Measurements from ENCODE around the gene KRT8.
A peak's percentile ranks its signal among the peaks of the same experiment; 100 is the strongest.

Gene KRT8

GRCh38 chr12:52925717-52926595 is 21.1 kb upstream of the KRT8 start:
- no peak for DNase-seq

DNA sequence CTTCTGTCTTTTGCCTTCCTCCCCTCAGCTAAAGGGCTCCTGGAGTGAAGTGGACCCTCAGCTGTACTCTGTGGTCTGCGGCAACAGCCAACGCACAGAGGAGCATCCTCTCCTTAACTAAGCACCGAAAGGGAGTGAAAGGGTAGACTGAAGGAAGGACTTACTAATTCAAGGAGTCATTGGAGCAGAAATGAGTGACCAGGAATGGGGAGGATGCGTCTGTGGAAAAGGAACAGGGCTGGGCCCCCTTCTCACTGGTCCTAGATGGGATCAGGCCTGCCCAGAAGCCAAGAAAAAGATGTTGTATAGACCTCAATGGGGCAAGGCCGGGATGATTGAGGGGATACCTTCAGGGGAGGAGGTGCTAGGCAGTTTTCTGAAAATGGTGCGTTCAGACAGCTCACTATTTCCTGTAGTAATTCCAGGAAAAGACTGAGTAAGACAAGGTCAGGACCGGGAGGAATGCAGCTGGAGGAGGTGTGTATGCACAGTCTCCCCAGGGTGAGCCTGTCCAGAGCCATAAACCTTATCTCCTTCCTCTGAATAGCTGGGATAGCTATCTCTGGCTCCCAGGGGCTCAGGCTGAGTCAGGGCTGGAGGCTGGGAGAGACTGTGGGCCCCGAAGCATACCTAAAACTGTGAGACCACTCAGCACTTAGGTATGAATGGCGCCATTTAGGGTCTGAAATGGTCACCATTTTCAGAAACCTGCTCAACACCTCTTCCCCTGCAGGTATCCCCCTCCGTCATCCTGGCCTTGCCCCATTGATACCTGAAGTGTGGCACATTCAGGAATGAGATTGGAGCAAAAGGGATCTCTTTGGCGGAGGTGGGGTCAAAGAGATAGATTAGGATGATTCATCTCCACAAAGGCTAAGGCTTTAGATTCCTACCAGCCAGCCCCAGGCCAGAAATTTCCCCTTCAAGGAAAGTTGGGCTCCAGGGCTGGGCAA is 20.2 kb upstream of the KRT8 start:
- DNase-seq, result no peak

GRCh38 chr12:52921488-52922165 is 16.8 kb upstream of the KRT8 start:
- DNase-seq, result no peak

DNA sequence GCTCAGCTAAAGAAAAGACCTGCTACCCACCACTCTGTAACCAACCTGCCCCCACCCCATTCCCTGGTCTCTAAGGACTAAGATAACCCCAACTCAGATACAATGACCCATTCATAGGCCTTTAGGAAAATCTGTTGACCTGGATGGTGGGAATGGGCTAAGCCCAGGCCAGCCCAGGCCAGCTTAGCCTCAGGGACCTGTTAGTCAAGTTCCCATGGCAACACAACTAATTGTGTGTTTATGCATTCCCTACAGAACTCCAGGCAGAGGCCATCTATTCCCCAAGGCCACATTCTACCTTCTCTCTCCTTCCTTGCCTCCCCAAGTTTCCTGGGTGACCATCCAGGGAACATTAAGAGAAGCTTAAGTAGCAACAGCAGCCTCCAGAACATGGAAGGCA is 16.1 kb upstream of the KRT8 start:
- no peak for DNase-seq

- no peak for DNase-seq
Measured at GRCh38 chr12:52918784-52919183, 13.9 kb upstream of the KRT8 start.

GRCh38 chr12:52918351-52918750 is 13.5 kb upstream of the KRT8 start:
- no peak for DNase-seq

- no peak for DNase-seq
Measured at GRCh38 chr12:52917800-52918199, 12.9 kb upstream of the KRT8 start.

GRCh38 chr12:52916216-52916615 is 11.3 kb upstream of the KRT8 start:
- DNase-seq, result no peak

DNA sequence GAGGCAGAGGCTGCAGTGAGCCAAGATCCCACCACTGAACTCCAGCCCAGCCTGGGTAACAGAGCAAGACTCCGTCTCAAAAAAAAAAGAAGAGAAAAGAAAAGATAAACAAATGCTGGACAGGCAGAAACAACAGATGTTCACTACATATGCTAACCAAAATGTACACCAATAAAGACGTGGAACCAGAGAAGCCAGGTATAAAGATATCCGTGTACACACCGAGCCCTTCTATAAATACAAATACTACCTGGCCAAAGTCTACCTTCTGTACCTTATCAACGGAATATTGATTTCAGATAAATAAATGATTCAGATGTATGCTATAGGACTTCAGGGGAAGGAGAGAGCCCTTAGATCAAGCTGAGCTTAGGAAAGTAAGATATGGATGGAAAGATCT is 10.8 kb upstream of the KRT8 start:
- DNase-seq, result no peak

GRCh38 chr12:52914576-52915121 is 9.8 kb upstream of the KRT8 start:
- no peak for DNase-seq

GRCh38 chr12:52913431-52913821 is 8.6 kb upstream of the KRT8 start:
- no peak for DNase-seq

- DNase-seq, result no peak
Measured at GRCh38 chr12:52912711-52913430, 8.0 kb upstream of the KRT8 start.

DNA sequence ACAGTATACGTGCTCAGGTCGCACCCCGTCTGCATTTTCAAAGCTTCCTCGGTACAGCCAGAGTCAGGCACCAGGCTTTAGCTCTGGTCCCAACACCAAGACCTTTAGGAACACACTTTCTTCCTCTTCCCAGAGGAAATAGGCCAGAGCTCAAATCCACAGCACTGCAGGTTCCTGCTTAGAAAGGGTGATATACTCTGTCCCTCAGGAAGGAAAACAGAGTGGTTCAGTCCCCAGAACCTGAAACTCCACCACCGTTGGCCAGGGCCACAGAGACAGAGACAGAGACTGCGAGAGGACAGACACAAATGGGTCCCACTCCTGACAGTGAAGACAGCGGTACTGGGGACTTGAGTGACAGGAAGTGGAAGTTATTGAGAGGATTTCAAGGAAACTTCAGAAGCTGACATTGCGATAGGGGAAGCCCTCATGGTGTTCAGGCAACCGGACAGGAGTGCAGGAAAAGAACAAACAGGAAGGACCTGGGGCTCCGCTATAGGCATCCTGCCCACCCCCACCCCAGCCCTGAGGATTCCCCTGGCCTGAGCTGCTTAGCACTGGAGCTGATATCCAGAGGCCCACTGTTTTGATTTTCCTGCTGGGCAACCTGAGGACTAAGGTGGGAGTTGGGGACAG is 5.5 kb upstream of the KRT8 start:
- DNase-seq, result no peak

DNA sequence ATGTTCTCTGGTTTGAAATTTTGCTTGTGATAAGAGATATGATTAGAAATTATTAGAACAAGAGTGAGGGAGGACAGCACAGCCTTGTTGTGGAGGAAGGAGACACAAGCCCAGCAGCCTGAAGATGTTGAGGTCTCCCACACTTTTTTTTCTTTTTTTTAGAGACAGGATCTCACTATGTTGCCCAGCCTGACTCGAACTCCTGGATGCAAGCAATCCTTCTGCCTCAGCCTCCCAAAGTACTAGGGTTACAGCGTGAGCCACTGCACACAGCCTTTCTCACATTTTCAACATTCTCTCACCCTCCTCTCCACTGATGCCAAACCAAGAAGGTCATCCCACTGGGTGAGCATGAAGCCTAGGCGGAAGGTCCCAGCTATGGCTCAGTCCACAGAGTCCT is 4.9 kb upstream of the KRT8 start:
- no peak for DNase-seq

DNA sequence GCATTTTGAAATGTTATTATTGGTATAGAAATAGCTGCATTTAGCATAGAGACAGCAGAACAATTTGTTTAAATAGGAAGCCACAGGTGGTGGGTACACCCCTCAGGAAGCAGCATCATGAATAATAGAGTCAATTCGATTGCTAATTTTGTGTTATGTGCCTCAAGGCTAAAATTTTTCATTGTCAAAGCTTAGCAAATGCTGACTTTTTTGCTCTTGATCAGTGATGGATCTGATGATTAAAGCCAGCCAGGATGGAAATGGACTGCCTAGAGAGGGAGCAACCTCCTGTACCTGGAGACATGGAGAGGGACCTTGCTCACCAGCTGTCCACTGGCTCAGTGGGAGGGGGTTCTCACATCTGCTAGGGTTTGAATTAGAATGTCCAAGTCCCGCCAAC is 4.5 kb upstream of the KRT8 start:
- DNase-seq, result no peak

DNA sequence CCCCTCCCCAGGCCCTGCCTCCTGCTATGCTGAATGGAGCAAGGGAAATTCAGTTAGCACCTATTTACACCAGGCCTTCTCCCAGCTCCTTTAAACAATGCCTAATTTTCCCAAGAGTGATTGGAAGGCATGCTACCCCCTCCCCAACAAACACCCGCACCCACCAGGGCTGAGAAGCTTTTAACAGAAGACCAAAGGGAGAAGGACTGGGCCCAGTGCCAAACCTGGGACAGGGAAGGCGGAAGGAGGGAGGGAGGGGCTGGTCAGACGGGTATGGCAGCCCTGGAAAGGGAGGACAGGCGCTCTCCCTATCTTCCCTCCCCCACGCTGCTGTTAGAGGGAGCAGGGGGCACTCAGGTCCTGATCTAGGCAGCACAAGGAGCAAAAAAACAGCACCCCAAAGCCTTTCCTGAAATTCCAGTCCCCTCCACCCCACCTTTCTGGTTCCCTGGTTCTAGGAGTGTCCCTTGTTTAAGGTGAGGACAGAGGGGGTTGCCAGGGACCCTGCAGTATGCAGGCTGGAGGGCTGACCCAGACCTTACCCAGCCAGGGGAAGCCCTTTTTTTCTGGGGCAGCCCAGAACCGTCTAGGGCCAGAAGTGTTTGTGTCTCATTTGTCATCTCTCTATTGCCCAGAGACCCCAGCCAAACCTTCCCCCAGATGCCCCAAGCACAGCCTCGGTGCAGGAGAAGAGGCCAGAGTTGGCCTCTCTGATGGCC is 2.4 kb upstream of the KRT8 start:
- DNase-seq, result no peak

GRCh38 chr12:52906191-52906601 is 1.3 kb upstream of the KRT8 start:
- no peak for DNase-seq

DNA sequence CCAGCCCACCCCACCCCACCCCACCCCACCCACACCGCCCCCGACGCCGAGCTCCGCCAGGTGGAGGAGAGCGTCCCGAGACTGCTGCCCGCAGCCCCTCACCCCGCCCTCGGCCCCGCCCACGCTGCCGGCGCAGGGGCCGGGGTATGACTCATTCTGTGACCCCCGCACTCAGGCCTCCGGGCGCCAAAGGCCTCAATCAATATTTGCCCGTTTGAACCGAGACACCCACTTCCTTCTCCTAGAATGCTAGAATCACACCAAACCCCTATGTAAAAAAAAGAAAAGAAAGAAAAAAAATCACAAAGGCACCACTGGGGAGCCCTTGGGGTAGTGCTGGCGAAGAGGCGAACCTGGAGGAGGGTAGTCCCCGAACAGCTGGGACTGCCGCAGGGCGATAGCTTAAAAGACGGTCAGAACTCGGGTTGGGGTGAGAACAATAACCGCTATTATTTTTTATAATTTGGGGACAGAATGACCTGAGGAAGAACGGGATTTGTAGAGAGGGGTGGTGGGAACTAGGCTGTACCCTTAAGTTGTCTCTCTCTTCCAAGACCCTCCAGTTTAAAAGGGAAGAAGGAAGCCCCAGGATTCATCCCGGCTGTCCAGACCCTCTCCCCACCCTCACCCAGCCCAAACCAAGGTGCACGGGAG is 894 bp downstream of the KRT8 start:
- DNase-seq, result peak; percentile 32

- peak; percentile 76 for DNase-seq
Measured at GRCh38 chr12:52903285-52903854, 1.5 kb downstream of the KRT8 start.

Measured in activated CD4-positive, alpha-beta T cell treated with anti-CD3 and anti-CD28 coated beads for 48 hours (primary cell).